DND-41 (cell line): ENCODE measurements around the gene ENPEP.

Experiments
- ATAC-seq: fragments of 200-7000 bp; cut with Tn5 transposase; 3 replicates; pipeline ENCODE4 v1.9.1; 2021; ENCODE audit warnings: low read depth; ENCODE audit not compliant: insufficient read depth
- DNase-seq: peaks from one replicate; pipeline ENCODE4 v3.0.0-alpha.2; 2020
- H2AFZ ChIP-seq: 2 replicates; pipeline ENCODE4 v1.6.0; 2012; ENCODE audit warnings: low read depth, low read length
- H3K27ac ChIP-seq: 2 replicates; pipeline ENCODE4 v1.5.1; 2012; ENCODE audit warnings: low read length, inconsistent platforms
- H3K27me3 ChIP-seq: fragments of 200-600 bp; sonication (generic); 2 replicates; pipeline ENCODE4 v1.6.0; 2012; ENCODE audit warnings: low read length, mild to moderate bottlenecking, inconsistent platforms; ENCODE audit not compliant: insufficient read depth, poor library complexity
- H3K36me3 ChIP-seq: 2 replicates; pipeline ENCODE4 v1.5.1; 2012; ENCODE audit warnings: low read length, inconsistent platforms; ENCODE audit not compliant: insufficient read depth
- H3K4me1 ChIP-seq: 2 replicates; pipeline ENCODE4 v1.5.1; 2012; ENCODE audit warnings: mild to moderate bottlenecking, low read length; ENCODE audit not compliant: insufficient read depth
- H3K4me2 ChIP-seq: 2 replicates; pipeline ENCODE4 v1.6.0; 2012; ENCODE audit warnings: mild to moderate bottlenecking, moderate library complexity, low read length, inconsistent platforms; ENCODE audit not compliant: insufficient read depth
- H3K4me3 ChIP-seq, 2 experiments: fragments of 200-600 bp in 1 of 2; shearing (Covaris generic) in 1 of 2; 2 replicates each; pipeline ENCODE4 v1.5.1; 2012 to 2016; ENCODE audit warnings: inconsistent platforms in 2 of 2, low read length in 2 of 2, mild to moderate bottlenecking in 2 of 2, low read depth in 1 of 2, moderate library complexity in 1 of 2
- H3K79me2 ChIP-seq: 2 replicates; pipeline ENCODE4 v1.6.0; 2012; ENCODE audit warnings: low read length, inconsistent platforms; ENCODE audit not compliant: insufficient read depth
- H3K9ac ChIP-seq: 2 replicates; pipeline ENCODE4 v1.6.0; 2012; ENCODE audit warnings: low read depth, mild to moderate bottlenecking, inconsistent platforms, low read length, moderate library complexity
- H3K9me3 ChIP-seq: 2 replicates; pipeline ENCODE4 v1.5.1; 2012; ENCODE audit warnings: low read length, moderate library complexity, mild to moderate bottlenecking, inconsistent platforms; ENCODE audit not compliant: insufficient read depth, severe bottlenecking
- H4K20me1 ChIP-seq: 2 replicates; pipeline ENCODE4 v1.6.0; 2012; ENCODE audit warnings: low read length; ENCODE audit not compliant: insufficient read depth
- EZH2 ChIP-seq: IDR thresholded peaks from 3 replicates; pipeline ENCODE4 v1.6.1; 2012; ENCODE audit warnings: borderline replicate concordance, low read depth, mild to moderate bottlenecking, moderate library complexity, low read length, inconsistent platforms; ENCODE audit not compliant: severe bottlenecking
- TF ChIP-seq, protein P1 (sequence below): IDR thresholded peaks from 2 replicates; pipeline ENCODE4 v1.5.1; 2012; ENCODE audit warnings: borderline replicate concordance, low read length, moderate library complexity, mild to moderate bottlenecking; ENCODE audit not compliant: poor library complexity, severe bottlenecking; ENCODE audit errors: extremely low read depth

Gene ENPEP

DNA sequence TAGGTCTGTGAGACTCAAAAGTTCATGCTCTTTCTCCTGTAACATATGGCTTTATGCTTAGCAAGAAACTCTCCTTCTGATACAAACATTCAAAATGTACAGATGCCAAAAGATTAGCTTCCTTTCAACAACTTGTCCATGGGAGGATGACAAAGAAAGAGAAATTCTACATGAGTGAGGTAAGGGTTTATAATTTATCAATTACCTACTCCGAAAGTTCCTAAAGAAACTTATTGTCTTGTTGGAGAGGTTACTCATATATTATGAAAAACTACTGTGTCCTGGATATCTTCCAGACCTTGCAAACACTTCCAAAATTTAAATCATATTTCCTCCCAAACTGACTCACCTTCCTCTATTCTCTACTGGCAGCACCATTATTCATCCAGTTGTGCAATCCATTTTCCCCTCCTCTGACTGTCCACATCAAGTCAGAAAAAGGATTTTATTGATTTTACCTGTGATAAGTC lies 65.1 kb downstream of the ENPEP start:
- Histone ChIP-seq H3K27ac (no peak overlapping the region), H3K4me2 (no peak overlapping the region), H3K27me3 (no peaks in the 10 kb centered on the region), H3K4me1 (no peaks in the 10 kb centered on the region), H3K9ac (no peak overlapping the region), H3K4me3 (no peak overlapping the region), H3K79me2 (peaks cover 39% of the 10 kb centered on the region), H4K20me1 (no peaks in the 10 kb centered on the region), H3K9me3 (peaks cover 15% of the 10 kb centered on the region), H3K36me3 (peaks cover 47% of the 10 kb centered on the region; the same call in 1 of the 2 replicates), H2AFZ (no peak overlapping the region)
- ATAC-seq (no peak), DNase-seq (no peak)
- TF ChIP-seq EZH2: no peak
- TF ChIP-seq, protein P1, sequence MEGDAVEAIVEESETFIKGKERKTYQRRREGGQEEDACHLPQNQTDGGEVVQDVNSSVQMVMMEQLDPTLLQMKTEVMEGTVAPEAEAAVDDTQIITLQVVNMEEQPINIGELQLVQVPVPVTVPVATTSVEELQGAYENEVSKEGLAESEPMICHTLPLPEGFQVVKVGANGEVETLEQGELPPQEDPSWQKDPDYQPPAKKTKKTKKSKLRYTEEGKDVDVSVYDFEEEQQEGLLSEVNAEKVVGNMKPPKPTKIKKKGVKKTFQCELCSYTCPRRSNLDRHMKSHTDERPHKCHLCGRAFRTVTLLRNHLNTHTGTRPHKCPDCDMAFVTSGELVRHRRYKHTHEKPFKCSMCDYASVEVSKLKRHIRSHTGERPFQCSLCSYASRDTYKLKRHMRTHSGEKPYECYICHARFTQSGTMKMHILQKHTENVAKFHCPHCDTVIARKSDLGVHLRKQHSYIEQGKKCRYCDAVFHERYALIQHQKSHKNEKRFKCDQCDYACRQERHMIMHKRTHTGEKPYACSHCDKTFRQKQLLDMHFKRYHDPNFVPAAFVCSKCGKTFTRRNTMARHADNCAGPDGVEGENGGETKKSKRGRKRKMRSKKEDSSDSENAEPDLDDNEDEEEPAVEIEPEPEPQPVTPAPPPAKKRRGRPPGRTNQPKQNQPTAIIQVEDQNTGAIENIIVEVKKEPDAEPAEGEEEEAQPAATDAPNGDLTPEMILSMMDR: no peak

- ATAC-seq (no peak), DNase-seq (no peak)
- Histone ChIP-seq H3K27ac (no peak overlapping the region), H3K4me3 (no peak overlapping the region), H3K9ac (no peak overlapping the region), H3K4me1 (no peaks in the 10 kb centered on the region), H3K27me3 (no peaks in the 10 kb centered on the region), H3K4me2 (no peak overlapping the region), H3K36me3 (peaks cover 43% of the 10 kb centered on the region; the same call in 1 of the 2 replicates), H4K20me1 (no peaks in the 10 kb centered on the region), H3K9me3 (no peaks in the 10 kb centered on the region), H3K79me2 (peaks cover 14% of the 10 kb centered on the region), H2AFZ (no peak overlapping the region)
- no peak for TF ChIP-seq EZH2
- TF ChIP-seq, protein P1: no peak
These were observed 67.6 kb downstream of the ENPEP start for GRCh38 chr4:110543577-110543976.

DNA sequence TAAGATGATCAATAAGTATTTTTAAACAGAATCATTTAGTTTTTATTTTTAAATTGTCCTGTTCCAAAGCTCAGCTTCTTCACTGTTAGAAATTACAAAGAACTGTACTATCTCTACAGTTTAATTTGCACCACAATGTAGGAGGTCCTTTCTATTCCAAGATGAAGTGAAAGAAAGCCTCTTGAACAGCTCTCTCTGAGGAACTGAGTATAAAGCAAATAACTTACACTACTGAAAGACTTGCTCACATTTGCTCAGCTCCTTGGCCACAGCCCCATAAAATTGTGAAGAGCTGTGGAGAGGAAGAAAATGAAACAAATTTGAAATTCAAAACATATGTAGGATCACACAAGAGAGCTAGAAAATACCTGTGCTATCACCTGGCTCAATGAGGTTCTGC lies 68.6 kb downstream of the ENPEP start:
- peaks cover 53% of the 10 kb centered on the region; the same call in 1 of the 2 replicates for H3K36me3 ChIP-seq
- H3K79me2 ChIP-seq: peaks cover 5% of the 10 kb centered on the region; the same call in 1 of the 2 replicates
- no peak overlapping the region for H3K4me3 ChIP-seq
- TF ChIP-seq EZH2: no peak
- TF ChIP-seq, protein P1: no peak
- no peak for DNase-seq
- no peak overlapping the region for H3K4me2 ChIP-seq
- no peaks in the 10 kb centered on the region for H3K4me1 ChIP-seq
- H2AFZ ChIP-seq: no peak overlapping the region
- no peak overlapping the region for H3K27ac ChIP-seq
- H3K27me3 ChIP-seq: no peaks in the 10 kb centered on the region
- no peaks in the 10 kb centered on the region for H4K20me1 ChIP-seq
- no peak overlapping the region for H3K9ac ChIP-seq
- no peaks in the 10 kb centered on the region for H3K9me3 ChIP-seq
- ATAC-seq: no peak; the same call in 2 of the 3 replicates

DNA sequence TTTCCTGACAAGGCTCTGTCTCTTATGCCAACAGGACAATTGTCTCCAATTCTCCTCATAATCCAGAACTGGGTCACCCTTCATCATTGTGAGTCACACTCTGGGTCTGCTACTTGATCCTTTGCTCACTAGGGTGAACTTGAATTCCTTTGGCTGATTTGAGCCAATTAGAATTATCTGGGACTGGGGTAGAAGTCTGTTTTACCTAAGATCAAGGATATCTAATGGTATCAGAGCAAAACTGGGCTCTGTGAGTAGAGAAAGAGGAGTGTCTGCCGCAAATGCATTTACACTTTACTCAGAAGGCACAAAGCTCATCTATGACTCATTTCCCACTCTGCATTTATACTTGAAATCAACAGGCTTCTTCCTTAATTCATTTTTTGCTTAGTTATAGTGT lies 74.3 kb downstream of the ENPEP start:
- Histone ChIP-seq H3K9me3 (no peaks in the 10 kb centered on the region), H3K4me3 (no peak overlapping the region), H3K79me2 (no peaks in the 10 kb centered on the region), H3K36me3 (peaks cover 71% of the 10 kb centered on the region; the same call in 1 of the 2 replicates), H3K9ac (no peak overlapping the region), H3K27me3 (no peaks in the 10 kb centered on the region), H3K4me1 (no peaks in the 10 kb centered on the region), H4K20me1 (no peaks in the 10 kb centered on the region), H3K27ac (no peak overlapping the region), H2AFZ (no peak overlapping the region), H3K4me2 (no peak overlapping the region)
- TF ChIP-seq EZH2: no peak
- TF ChIP-seq, protein P1: no peak
- DNase-seq (no peak), ATAC-seq (no peak)
